NCI-H2081 treated with DMSO at 0.1 percent for 48 hours (cell line): ENCODE results near the gene SFTA2.
"Not testable (repeated sequence)": the region's sequence is repeated elsewhere in the genome, so short reads cannot be mapped to it uniquely, and the experiment has no call there.

Source experiments
- DNase-seq: peaks from one replicate; lab custom pipeline; 2025; lab: John Stamatoyannopoulos, UW

SFTA2 gene

GRCh38 chr6:30942338-30943060 lies 10.5 kb upstream of the SFTA2 start:
- no peak for DNase-seq

DNA sequence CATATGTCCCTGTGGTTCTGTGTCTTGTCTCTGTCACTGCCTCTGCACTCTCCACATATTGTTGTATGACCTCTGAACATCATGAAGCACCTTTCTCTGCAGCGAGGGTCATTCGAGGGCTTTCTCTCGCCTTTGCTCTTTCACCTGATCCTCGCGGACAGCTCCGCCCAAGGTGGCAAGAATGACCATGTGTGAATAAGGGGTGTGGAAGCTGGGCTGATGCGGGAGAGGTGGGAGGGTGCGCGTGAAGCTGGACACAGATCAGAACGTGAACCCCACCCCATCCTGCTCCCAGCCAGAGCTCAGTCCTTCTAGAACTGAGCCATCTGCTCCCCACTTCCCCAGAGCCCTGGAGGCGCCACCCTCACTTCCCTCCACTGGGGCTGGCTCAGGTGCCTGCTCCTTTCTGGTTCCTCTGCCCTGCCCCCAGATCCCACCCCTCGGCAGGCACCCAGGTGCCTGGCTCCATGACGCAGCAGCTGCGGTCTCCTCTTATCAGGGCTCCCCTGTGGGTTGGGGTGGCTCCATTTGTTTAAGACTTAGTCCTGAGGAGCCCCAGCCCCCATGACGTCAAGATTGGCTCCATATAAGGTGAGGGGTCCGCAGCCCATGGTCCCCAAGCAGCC lies 8.5 kb upstream of the SFTA2 start, which contains the start of gene MUCL3:
Gene MUCL3 (plus strand): TSS at position 613 of the 626 bp plus-strand sequence. CDS start 27 bp downstream, outside the sequence.
- no peak for DNase-seq

DNA sequence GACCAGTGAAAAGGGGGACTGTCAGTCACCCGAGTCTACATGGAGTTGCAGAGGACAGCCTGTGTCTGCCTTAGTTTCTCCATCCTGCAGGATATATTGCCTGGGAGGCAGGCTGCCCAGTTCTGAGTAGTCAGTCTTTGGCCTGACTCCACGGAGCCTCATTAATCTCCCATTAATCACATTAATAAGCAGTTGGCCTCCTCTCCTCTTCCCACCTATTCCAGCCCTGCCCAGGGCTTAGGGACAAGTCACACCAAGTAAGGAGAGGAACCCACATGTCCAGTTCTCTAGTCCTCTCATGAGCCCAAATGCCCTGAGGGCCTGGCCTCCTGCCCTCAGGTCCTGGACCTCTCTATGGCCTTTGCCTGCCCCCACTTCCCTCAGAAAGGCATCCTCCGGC lies 7.5 kb upstream of the SFTA2 start:
- DNase-seq: no peak

DNA sequence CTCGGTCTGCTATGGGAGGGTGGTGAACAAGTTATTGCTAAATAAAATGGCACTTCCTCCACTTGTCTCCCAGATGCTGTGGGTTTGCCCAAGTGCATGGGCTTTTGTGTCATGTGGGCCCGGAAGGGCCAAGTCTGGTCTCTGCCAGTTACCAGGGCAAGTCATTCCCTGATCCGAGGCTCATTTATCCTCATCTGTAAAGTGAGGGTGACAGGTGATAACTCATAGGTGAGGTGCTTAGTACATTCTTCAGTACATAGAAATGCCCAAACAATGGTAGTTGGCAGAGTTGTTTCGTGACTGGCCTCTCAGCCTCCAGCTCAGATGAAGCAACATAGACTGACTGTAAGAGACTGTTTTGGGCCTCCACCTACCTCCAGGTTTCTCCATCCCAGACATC lies 6.8 kb upstream of the SFTA2 start:
- DNase-seq: no peak

GRCh38 chr6:30937265-30937664 lies 5.3 kb upstream of the SFTA2 start:
- DNase-seq: no peak

GRCh38 chr6:30935018-30935417 lies 3.0 kb upstream of the SFTA2 start:
- no peak for DNase-seq

- DNase-seq: no peak
Measured at GRCh38 chr6:30932665-30933365, 845 bp upstream of the SFTA2 start.

DNA sequence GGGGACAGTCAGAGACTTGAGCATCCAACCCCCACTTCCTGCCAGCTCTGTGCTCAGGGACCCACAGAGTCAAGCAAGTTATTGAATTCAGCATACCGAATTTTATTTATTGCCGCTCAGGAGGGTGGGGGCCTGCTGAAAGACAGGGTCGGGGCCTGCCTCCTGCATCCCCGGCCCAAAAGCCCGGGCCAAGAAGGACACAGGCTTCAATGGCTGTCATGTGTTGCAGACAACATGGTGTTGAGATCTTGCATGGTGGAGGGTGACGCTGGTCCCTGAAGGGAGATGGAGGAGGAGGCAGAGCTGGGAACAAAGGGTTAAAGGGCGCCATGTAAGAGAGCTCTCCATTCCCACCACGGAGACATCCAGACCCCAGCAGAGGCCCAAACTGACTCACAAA lies 698 bp downstream of the SFTA2 start:
- DNase-seq: no peak

DNA sequence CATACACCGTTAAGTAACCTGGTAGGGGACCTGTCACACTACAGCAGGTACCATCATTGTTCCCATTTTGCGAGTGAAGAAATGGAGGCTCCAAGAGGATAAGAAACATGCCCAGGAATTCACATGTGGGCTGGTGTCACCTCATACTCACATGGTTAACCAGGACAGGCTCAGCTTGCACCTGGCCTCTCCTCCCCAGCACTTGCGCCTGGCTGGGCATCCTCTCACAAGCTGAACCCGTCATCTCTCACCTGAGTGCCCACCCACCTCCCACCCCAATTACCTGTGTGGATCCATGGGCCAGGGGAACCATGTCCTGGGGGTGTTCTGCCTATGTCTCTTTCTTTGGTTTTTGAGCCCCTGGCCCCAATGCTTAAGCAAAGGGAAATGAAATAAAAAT lies 1.5 kb downstream of the SFTA2 start:
- DNase-seq: no peak

DNA sequence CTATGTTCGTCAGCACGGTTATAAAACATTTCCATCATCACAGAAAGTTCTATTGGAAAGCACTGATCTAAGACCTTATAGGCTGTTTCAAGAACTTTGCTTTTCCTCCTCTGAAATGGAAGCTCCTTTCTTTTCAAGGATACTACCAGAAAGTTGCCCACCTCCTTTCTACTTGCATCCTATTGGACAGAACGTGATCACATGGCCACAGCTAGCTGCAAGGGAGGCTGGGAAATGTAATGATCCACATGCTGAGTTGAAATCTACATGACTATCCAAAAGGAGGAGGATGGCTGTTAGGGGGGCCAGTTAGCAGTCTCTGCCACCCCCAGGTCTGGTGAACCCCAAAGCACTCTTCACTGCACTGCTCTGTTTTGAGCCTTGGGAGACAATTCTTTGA lies 3.3 kb downstream of the SFTA2 start:
- DNase-seq: no peak

DNA sequence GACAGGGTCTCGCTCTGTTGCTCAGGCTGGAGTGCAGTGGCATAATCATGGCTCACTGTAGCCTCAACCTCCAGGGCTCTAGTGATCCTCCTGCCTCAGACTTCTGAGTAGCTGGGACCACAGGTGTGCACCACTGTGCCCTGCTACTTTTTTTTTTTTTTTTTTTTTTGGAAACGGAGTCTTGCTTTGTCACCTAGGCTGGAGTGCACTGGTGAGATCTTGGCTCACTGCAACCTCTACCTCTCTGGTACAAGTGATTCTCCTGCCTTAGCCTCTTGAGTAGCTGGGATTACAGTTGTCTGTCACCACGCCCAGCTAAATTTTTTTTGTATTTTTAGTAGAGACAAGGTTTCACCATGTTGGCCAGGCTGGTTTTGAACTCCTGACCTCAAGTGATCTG lies 4.9 kb downstream of the SFTA2 start:
- not testable (repeated sequence) for DNase-seq

DNA sequence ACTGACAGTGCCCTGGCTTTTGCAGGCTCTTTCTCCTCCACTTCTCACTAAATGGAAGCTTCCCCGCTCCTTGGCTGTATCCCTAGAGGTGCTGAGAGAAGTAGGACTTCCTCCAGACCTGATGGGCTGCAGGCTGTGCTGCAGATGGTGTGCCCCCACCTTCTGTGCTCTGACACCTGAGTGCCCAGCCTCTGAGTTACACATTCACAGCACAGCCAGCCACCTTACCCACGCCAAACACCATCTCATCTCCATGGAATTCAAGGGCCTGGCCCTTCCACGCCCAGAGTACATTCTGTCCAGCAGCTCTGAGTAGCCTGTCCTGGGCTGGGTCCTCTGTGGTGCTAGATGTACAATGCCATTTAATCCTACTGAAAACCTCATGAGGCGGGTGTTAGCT lies 5.3 kb downstream of the SFTA2 start:
- DNase-seq: no peak

GRCh38 chr6:30924040-30924627 lies 7.8 kb downstream of the SFTA2 start:
- DNase-seq: not testable (repeated sequence)

DNA sequence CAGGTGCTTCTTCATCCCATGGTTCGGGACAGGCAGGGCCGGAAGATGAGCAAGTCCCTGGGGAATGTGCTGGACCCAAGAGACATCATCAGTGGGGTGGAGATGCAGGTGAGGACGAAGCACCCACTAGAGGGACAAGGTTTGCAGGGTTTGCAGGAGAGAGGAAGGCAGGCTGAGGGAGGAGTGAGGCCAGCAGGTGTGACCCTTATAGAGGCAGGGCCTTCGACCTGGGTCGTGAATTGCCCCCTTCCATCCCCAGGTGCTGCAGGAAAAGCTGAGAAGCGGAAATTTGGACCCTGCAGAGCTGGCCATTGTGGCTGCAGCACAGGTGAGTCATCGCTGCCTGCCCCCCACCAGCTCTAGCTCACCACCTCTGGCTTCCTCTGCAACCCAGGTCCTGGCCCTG lies 9.5 kb downstream of the SFTA2 start:
- no peak for DNase-seq

DNA sequence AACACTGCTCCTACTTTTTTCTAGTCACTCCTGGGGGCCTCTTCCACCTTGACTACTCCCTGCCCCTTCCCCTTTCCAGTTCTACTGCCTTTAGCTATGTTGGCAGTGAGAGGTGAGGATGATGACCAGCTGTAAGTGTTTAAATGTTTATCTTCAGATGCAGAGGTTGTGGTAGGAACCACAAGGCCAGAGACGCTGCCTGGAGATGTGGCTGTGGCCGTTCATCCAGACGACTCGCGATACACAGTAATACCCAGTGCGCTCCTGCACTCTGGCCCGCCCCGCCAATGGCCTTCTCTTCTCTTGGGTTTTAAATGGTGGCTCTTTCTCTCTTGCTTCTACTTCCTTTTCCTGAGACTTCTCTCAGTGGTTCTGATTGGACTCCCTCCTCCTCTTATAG lies 13.3 kb downstream of the SFTA2 start:
- no peak for DNase-seq

GRCh38 chr6:30917487-30917886 lies 14.5 kb downstream of the SFTA2 start:
- DNase-seq: no peak

DNA sequence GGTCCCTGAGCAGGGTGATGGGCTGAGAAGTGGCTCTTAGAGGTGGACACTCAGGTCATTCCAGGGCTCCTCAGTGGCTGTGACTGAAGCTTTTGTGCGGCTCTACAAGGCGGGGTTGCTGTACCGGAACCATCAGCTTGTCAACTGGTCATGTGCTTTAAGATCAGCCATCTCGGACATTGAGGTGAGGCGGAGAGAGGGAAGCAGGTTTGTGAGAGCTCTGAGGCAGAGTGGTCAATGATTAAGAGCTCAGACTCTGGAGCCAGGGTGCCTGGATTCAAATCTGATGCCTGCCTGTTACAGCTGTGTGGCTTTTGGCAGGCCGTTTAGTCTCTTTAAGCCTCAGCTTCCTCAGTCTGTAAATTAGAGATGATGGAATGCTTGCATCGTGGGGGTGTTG lies 14.9 kb downstream of the SFTA2 start:
- no peak for DNase-seq

GRCh38 chr6:30915591-30915946 lies 16.4 kb downstream of the SFTA2 start:
- no peak for DNase-seq

GRCh38 chr6:30914854-30915590 lies 16.9 kb downstream of the SFTA2 start:
- DNase-seq: no peak

- peak; percentile 47 for DNase-seq
Measured at GRCh38 chr6:30914076-30914853, 17.7 kb downstream of the SFTA2 start, which contains the start of gene VARS2. Gene VARS2 (plus strand): TSS chr6:30914238. CDS start chr6:30914837, 599 bp downstream.

DNA sequence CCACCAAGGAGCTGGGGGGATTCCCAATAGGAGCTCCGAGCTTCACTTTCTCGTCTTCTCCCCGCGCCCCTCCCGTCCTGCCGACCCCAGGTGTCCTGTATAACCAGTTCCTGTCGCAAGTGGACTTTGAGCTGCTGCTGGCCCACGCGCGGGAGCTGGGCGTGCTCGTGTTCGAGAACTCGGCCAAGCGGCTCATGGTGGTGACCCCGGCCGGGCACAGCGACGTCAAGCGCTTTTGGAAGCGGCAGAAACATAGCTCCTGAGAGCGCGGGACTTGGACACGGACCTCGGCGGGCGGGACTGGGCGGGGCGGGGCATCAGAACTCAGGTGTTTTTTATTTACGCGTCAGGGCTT lies 18.3 kb downstream of the SFTA2 start:
- no peak for DNase-seq
